ENCODE data around the gene OR51B2.
"Not testable (repeated sequence)": the region's sequence is repeated elsewhere in the genome, so short reads cannot be mapped to it uniquely, and the experiment has no call there.

The OR51B2 gene

DNA sequence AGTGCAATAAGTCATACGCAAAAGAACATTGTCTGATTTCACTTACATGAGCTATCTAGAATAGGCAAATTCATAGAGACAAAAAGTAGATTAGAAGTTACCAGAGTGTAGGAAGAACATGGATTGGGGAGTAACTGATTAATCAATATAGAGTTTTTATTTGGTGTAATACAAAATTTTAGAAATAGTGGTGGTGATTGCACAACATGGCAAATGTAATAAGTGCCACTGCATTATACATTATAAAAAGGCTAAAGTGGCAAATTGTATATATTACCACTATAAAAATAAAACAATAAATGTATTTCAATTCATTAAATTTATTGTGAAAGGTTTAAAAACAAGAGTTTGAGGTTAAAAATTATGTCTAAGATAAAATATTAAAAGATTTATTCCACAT lies 13.7 kb downstream of the OR51B2 start:
- DNase-seq: no peak

DNA sequence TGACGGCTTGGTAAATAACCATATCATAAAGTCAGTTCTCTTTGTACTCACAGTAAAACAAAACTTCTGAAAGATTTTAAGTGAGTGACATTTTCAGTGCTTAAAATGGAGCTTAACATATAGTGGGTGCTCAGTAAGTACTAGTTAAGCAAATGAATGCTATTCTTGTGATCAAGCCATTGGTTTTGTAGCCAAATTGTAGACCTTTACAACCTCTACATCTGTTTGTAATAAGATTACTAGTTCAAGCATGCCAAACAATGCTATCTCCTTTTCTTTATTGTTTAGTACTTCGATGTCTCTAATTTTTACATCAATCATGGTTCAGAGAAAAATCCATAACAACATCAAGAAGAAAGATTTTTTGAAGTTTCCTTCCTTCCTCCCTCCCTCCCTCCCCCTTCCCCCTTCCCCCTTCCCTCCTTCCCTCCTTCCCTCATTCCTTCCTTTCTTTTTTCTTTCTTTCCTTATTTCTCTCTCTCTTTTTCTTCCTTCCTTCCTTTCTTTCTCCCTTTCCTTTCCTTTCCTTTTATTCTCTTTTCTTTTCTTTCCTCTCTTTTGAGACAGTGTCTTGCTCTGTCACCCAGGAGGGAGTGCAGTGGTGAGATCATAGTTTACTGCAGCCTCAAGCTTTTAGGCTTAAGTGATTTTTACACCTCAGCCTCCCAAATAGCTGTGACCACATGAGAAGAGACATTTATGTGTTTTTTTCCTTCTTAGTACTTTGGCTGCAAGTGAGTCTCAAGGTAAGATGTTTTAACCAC lies 16.7 kb downstream of the OR51B2 start:
- DNase-seq: no peak

DNA sequence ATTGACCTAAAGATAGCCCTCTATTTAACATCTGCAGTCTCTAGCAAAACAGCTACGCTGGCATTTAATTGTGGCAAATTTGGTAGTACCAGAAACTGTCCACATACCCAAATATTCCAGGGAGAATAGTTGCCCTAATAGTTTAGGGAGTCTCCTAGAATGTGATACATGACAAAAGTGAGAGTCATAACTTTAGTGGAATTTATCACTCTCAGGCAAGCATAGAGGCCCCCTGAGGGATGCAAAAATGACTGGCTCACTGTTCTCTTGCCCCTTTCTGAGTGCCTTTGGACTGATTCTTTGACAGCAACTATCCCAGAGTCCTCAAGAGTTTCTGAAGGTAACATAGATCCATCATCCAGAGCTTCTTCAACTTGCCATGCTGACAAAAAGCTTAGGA lies 20.1 kb downstream of the OR51B2 start:
- no peak for DNase-seq

DNA sequence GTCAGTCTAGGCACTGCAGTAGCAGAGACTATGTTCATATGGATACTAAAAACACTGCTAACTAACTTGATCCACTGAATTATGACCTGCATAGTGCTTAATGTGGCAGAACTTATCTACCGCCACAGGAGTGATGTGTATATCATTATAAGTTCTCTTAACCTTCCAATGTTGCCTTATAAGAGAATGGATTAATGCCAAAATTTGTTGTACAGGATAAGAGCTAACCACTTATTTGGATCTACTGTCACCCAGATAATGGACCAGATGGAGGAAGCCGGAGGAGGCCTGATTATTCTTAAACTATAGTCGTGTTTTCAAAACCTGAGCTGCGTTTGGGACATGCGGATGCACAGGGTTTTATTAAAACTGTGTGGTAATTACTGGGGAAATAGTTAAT lies 20.5 kb downstream of the OR51B2 start:
- no peak for DNase-seq

DNA sequence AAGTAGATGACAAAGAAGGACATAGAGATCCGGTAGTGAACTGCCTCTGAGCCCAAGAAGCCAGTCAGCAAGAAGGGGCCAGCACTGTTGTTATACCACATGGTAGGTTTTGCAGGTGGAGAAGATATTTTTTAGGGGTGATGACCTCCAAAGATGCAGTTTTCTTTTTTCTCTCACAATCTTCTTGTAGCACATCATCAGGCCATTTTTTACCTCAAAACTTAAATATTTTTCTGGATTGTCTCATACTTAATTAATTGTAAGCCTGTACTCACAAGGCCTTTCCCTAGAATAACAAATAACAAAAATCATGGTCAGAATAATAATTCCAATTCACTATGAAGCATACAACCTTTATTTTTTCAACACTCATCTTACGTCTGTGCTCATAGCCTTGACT lies 22.3 kb downstream of the OR51B2 start, which contains the start of gene OR51B4:
OR51B4 (minus strand) TSS at position 101 of the 400 bp plus-strand sequence; CDS start at position 101, 0 bp downstream.
- no peak for DNase-seq

DNA sequence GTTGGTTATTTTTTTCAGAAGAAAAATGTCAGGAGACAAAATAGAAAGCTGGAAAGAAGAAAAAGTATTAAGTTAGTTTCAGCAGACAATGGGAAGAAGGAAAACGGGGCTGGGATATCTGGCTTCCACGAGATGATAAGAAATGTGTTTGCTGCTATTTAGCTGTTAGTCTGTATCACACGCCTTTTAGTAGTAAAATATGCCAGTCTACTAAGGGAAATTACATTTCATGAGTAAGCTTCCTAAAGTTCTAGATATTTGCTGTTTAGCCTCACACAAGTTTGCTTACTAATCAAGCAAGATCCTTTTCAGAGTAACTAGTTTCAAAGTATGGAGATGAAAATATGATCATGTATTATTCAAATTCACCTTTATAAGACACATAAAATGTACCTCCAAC lies 23.8 kb downstream of the OR51B2 start:
- no peak for DNase-seq

DNA sequence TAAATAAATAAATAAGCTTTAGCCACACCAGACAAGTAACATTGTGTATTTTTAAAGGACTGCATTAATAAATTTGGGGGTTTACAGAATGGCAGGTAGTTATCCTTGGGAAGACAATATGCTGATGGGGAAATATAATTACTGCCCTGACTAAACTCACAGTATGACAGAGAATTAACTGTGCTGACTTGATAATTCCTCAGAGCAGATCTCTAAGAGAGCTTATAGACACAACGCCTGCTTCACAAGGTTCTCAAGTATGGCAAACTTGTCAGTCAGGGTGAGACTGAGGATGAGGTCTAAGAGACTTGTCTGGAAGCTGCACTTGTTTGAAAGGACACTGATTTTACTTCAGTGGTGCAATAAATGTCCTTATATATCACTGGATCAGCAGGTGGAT lies 25.6 kb downstream of the OR51B2 start:
- no peak for DNase-seq

DNA sequence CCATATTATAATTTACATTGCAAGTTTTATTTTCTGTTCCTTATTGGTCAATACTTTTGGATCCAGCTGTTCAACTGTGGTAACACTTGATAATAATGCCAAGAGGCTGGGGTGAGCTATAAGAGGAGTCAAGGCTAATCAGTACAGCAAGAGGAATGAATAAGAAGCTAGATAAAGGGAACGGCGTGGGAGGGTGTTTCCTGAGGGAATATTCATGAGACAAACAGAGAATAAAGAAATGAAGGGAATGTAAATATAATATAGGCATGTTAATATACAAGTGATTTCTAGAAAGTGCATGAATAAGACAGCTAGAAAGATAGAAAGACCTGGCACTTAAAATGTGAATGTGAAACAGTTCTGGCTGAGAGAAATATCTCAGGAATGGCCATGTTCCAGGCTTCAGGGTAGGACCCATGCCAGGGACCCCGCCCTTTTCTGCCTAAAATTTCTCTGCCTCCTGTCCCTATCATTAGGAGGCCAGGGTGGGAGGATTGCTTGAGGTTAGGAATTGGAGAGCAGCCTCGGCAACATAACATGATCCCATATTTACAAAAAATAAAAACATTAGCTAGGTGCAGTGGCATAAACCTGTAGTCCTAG lies 26.3 kb downstream of the OR51B2 start:
- no peak for DNase-seq

DNA sequence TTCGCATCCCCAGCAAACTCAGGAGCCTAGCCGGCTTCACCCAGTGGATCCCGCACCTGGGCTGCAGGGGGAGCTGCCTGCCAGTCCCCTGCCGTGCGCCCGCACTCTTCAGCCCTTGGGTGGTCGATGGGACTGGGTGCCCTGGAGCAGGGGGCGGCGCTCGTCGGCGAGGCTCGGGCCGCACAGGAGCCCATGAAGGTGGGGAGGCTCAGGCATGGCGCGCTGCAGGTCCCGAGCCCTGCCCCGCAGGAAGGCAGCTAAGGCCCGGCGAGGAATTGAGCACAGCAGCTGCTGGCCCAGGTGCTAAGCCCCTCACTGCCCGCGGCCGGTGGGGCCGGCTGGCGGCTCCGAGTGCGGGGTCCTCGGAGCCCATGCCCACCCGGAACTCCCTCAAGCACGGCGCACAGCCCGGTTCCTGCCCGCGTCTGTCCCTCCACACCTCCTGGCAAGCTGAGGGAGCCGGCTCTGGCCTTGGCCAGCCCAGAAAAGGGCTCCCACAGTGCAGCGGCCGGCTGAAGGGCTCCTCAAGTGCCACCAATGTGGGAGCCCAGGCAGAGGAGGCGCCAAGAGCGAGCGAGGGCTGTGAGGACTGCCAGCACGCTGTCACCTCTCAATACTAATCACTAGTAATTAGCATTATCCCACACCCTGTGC lies 29.6 kb downstream of the OR51B2 start:
- not testable (repeated sequence) for DNase-seq

DNA sequence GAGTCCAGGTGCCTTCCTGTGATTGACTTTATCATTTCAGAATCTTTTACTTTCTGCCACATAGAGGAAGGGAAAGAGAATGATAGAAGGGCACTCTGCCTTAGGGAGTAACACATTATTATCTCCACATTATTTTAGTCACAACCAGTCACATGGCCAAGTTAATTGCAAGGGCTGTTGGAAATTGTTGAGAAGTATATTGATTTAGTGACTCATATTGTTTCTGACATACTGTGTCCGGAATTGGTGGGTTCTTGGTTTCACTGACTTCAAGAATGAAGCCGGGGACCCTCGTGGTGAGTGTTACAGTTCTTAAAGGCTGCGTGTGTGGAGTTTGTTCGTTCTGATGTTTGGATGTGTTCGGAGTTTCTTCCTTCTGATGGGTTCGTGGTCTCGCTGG lies 31.1 kb downstream of the OR51B2 start:
- no peak for DNase-seq

DNA sequence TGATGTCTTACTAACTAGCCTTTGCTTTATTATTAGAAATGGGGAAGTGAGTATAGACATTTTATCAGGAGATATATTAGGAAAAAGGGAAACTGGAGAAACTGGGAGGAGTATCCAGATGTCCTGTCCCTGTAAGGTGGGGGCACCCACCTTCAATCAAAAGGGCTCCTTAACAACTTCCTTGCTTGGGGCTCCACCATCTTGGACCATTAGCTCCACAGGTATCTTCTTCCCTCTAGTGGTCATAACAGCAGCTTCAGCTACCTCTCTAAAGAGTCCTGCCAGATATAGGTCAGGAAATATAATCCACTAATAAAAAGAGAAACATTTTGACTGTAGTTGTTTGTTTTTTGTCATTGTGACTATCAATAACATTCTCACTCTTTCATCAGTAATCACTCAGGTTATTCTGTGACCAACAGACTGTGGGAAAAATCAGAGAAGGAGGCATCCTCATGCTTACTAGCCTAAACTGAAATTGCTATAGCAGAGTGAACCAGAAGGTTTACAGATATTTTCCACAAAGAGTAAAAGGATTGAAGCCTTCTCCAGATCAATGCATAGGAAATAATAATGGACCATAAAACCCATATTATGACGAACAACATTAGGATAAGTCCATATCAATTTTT lies 32.8 kb downstream of the OR51B2 start:
- no peak for DNase-seq

DNA sequence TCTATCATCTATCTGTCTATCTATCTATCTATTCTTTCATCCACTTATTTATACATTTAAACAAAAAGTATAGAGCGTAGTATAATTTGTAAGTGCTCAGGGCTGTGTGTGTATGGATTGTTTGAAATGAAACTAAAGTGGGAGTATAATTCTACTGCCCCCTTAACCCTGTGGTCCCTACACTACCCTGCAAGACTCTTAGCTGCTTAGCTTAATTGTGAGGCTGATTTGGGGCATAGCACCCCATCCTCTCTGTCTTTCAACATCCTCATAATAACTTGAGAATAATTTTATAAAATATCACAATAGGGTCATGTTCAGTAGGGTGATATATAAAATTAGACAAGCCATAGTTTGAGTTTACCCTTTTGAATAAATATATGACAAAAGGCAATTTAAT lies 34.0 kb downstream of the OR51B2 start:
- no peak for DNase-seq

DNA sequence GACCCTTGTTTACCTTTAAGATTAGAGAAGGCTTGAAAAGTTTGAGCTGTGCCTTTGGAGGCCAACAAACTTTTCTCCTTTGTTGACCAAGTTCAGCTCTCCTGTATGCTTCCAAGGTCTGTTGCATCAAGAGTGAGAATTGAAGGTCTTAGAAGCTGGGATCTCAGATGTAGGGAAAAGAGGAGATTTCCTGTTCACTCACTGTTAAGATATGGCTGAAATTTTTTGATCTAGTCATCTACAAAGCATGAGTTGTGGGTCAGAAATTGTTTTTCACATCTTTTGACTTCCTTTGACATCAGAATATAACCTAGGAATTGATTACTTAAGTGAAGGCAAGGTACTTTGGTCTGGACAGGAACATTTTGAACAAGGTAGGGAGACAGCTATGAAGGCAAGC lies 34.4 kb downstream of the OR51B2 start:
- no peak for DNase-seq

DNA sequence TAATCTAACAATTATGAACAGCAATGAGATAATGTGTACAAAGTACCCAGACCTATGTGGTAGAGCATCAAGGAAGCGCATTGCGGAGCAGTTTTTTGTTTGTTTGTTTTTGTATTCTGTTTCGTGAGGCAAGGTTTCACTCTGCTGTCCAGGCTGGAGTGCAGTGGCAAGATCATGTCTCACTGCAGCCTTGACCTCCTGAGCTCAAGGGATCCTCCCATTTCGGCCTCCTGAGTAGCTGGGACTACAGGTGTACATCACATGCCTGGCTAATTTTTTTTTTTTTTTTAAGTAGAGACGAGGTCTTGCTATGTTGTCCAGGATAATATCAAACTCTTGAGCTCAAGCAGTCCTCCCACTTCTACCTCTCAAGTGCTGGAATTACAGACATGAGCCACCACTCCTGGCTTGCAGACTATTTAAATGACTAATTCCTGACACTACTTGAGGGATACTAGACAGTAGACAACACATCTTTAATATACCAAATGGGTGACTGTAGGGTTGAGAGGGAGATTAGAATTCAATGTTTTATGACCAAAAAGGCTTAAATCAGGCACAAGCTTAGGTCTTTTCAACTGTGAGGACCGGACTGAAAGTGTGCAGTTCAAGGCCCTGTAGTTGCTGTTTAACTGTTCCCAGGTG lies 35.1 kb downstream of the OR51B2 start:
- DNase-seq: no peak

DNA sequence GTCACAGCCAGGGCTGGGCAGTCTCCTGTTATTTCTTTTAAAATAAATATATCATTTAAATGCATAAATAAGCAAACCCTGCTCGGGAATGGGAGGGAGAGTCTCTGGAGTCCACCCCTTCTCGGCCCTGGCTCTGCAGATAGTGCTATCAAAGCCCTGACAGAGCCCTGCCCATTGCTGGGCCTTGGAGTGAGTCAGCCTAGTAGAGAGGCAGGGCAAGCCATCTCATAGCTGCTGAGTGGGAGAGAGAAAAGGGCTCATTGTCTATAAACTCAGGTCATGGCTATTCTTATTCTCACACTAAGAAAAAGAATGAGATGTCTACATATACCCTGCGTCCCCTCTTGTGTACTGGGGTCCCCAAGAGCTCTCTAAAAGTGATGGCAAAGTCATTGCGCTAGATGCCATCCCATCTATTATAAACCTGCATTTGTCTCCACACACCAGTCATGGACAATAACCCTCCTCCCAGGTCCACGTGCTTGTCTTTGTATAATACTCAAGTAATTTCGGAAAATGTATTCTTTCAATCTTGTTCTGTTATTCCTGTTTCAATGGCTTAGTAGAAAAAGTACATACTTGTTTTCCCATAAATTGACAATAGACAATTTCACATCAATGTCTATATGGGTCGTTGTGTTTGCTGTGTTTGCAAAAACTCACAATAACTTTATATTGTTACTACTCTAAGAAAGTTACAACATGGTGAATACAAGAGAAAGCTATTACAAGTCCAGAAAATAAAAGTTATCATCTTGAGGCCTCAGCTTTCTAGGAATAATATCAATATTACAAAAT lies 35.8 kb downstream of the OR51B2 start:
- no peak for DNase-seq

DNA sequence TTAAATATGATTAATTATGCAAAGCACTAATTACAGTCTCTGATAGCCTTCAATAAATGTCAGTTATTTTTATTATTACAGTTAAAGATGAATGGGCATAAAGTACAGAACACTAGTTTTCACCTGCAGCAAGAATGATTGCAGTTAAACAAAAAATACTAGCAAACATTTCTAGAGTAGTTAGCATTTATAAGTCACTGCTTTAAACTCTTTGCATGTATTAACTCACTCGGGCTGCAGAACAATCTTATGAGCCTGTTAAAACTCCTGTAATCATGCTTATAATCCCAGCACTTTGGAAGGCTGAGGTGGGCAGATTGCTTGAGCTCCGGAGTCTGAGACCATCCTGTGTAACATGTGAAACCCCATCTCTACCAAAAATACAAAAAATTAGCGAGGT lies 37.2 kb downstream of the OR51B2 start:
- DNase-seq: no peak

DNA sequence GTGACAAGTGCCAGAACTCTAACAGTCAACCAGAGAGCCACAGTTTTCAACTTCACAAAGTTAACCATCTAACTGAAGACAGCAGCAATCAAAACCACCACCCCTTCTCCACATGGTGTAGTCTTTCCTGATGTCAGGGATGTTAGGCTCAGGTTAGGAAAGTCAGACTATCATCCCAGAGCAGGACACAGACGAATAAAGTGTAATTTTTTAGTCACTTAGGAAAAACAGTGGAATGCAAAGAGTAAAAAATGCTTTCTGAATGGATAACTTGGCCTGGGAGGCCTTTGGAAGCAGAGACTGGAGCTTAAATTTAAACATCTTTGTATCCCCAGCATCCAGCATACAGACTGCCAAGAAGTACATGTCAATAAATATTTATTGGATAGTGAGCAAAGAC lies 37.7 kb downstream of the OR51B2 start:
- no peak for DNase-seq

DNA sequence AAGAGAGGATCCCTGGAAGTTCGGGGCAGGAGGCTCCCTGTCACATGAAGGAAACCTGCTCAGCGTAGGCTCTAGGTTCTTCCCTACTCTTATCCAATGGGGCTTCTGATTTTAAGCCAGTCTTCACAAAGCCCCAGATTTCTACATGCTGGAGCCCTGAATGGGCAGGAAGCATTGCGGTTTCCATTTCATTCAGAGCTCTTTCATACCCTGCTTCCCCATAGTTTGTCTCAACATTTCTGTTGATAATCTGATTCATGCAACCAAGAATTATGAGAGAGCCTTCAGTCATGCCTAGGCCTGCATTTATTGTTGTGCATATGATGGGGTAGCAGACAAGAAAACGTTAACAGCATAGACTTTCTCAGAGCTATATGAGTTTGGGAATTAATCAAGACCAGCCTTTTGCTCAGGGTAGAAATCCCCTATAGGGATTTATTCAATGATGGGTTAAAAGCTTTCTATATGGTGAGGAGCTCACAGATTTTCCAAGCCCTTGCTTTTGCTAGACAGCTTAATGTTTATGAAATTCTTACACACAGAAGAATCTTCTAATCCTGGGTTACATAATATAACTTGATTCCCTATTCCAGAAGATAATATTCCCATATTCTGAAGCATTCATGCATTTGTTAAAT lies 38.3 kb downstream of the OR51B2 start:
- DNase-seq: no peak

DNA sequence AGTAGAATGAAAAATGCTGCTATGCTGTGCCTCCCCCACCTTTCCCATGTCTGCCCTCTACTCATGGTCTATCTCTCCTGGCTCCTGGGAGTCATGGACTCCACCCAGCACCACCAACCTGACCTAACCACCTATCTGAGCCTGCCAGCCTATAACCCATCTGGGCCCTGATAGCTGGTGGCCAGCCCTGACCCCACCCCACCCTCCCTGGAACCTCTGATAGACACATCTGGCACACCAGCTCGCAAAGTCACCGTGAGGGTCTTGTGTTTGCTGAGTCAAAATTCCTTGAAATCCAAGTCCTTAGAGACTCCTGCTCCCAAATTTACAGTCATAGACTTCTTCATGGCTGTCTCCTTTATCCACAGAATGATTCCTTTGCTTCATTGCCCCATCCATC lies 39.5 kb downstream of the OR51B2 start:
- no peak for DNase-seq

DNA sequence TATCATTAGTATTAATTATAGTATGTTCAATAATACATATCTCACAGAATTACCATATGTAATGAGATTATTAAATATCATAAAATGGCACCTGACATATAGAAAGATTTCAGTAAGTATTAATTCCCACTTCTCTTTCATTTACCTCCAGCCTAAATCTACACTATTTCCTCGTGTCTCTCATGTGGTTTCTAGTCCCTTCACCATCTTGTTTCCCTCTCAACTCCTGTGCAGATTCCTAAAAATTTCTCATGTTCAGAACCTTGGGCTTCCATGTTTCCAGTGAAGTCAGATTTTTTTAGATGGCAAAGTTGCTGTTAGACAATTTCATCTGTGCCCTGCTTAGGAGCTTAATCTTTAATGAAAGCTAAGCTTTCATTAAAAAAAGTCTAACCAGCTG lies 40.2 kb downstream of the OR51B2 start:
- no peak for DNase-seq

DNA sequence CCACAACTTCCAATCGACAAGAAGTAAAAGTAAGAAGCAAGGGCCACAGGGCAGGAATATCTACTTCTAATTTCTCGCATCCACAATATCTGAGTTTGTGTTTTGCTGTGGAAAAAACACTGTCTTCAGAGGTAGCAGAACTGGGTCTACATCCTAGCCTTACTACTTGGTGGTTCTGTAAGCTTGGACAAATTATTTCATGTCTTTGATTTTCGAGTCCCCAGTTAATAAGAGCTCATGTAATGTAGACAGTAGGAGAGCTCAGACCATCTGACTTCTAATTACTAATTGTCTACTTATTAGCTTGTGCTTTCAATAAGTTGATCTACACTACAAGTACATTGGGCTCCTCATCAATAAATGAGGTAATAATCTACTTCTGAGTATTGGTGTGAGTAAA lies 41.0 kb downstream of the OR51B2 start:
- DNase-seq: no peak

DNA sequence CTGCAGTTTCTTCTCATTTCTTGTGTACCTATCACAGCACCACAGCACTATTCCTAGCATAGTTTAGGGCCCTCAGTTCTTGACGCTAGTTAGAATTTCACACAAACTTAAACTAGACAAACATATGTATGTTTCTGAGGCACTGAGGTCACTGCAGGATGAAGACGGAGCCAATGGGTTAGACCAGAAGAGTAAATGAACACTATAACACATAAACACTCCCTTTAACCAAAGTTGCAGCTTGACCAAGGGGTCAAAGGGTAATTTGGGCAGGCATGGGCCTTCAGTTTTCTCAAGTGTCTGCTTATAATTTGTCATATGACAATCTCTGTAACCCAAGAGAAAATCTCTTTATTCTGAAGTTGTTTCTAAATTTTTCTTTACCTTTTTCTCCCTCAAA lies 41.5 kb downstream of the OR51B2 start:
- no peak for DNase-seq

Data from CD4-positive, alpha-beta T cell treated with Interleukin-1 beta for 1 hour (primary cell).